Measurements from ENCODE around the gene SMOC2. TPM values are rescaled to one million over a fixed set of nuclear protein-coding genes. Genes with fewer than 3 reads are reported as not detected.

Gene SMOC2
- polyA plus RNA-seq, 3 donors, result not detected

DNA sequence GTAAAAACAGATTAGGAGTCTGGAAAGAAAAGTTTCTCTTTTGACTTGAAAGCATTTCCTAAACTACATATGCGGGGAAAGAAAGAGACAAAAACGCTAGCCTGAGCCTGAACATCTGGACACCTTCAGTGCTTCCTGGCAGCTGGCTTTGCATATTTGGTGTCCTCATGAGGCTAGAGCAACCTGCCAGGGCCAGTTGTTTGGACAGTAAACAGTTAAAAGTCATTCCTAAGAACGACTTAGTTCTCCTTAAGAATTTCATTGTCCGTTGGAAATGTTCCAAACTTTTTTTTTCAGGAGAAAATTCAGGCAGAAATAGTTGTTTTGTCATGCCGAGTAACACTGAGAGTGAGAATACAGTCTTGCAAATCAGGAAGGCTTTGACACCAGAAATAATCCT lies 199.8 kb downstream of the SMOC2 start:
- DNase-seq, result no peak
- H3K27me3 Mint-ChIP-seq (ENCODE audit: low read depth in 3 of 3), result peaks cover 0 to 6% (median 5%) of the 10 kb centered on the region in 3 donors
- H3K4me3 Mint-ChIP-seq, result no peak overlapping the region
- H3K4me2 ChIP-seq (replicated peaks; ENCODE audit: extremely low read depth, low read length, poor library complexity, severe bottlenecking), result no peak overlapping the region
- H3K9me3 ChIP-seq (replicated peaks in 1 of 2; ENCODE audit: control insufficient read depth in 1 of 2, insufficient read depth in 1 of 2, low read length in 2 of 2), result peaks cover 0 to 5% of the 10 kb centered on the region in 2 donors
- intact Hi-C loops (cut with micrococcal nuclease), result no loop called here
- H3K9me3 Mint-ChIP-seq, result peaks cover 0 to 5% (median 2%) of the 10 kb centered on the region in 7 donors
- WGBS (ENCODE audit: insufficient coverage), result 36% methylated on average over 4 of the region's 5 CpGs
- no peaks in the 10 kb centered on the region for H3K36me3 Mint-ChIP-seq
- no peaks in the 10 kb centered on the region for H4K20me1 ChIP-seq (ENCODE audit: insufficient read depth, low read length)
- H3K27ac Mint-ChIP-seq, result no peak overlapping the region
- no peak overlapping the region for H3K9ac ChIP-seq (ENCODE audit: insufficient read depth, low read length, poor library complexity, severe bottlenecking)
- H3K36me3 ChIP-seq (replicated peaks in 1 of 2; ENCODE audit: control insufficient read depth in 1 of 2, insufficient read depth in 2 of 2, low read length in 2 of 2), result no peaks in the 10 kb centered on the region
- no peaks in the 10 kb centered on the region for H3K27me3 ChIP-seq (ENCODE audit: control insufficient read depth in 2 of 2, insufficient read depth in 2 of 2, low read length in 2 of 2)
- H3K4me1 ChIP-seq (ENCODE audit: control insufficient read depth in 1 of 2, insufficient read depth in 2 of 2, low read length in 2 of 2), result no peaks in the 10 kb centered on the region
- H3K27ac ChIP-seq (ENCODE audit: low read depth in 1 of 2, low read length in 2 of 2), result no peak overlapping the region
- no peak overlapping the region for H3K4me3 ChIP-seq (replicated peaks in 1 of 3; ENCODE audit: low read depth in 2 of 3, low read length in 3 of 3)
- TF ChIP-seq, protein P1, sequence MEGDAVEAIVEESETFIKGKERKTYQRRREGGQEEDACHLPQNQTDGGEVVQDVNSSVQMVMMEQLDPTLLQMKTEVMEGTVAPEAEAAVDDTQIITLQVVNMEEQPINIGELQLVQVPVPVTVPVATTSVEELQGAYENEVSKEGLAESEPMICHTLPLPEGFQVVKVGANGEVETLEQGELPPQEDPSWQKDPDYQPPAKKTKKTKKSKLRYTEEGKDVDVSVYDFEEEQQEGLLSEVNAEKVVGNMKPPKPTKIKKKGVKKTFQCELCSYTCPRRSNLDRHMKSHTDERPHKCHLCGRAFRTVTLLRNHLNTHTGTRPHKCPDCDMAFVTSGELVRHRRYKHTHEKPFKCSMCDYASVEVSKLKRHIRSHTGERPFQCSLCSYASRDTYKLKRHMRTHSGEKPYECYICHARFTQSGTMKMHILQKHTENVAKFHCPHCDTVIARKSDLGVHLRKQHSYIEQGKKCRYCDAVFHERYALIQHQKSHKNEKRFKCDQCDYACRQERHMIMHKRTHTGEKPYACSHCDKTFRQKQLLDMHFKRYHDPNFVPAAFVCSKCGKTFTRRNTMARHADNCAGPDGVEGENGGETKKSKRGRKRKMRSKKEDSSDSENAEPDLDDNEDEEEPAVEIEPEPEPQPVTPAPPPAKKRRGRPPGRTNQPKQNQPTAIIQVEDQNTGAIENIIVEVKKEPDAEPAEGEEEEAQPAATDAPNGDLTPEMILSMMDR (IDR thresholded peaks at IDR 0.05), result no peak
- no peaks in the 10 kb centered on the region for H3K4me1 Mint-ChIP-seq
- H2AFZ ChIP-seq (ENCODE audit: insufficient read depth, low read depth, low read length, poor library complexity, severe bottlenecking), result no peak overlapping the region
- H3K79me2 ChIP-seq (ENCODE audit: insufficient read depth, low read length), result no peaks in the 10 kb centered on the region

DNA sequence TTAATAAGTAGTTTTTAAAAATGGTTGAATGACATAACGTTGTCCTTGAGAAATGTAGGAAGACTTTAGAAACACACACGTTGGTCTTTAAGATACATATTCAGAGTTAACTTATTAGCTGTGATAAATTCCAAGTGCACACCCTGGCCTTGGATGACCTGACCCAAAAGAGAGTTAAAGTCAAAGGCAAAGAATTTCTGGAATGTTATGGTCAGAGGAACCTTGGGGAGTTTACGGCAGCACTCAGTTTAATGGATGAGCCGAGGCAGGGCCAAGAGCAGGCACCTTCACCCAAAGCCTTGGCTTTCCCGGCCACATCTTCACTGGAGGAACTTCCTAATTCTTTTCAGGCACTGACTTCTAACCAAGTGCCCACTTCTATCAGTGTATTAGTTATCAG lies 200.5 kb downstream of the SMOC2 start:
- WGBS (ENCODE audit: insufficient coverage), result 100% methylated on average over 2 of the region's 5 CpGs
- H3K27me3 Mint-ChIP-seq (ENCODE audit: low read depth in 3 of 3), result peaks cover 0 to 7% (median 6%) of the 10 kb centered on the region in 3 donors

More for the DNA sequence above, 200.5 kb downstream of the SMOC2 start:
- Histone ChIP-seq H3K79me2 (ENCODE audit: insufficient read depth, low read length) (no peaks in the 10 kb centered on the region), H3K27me3 (ENCODE audit: control insufficient read depth in 2 of 2, insufficient read depth in 2 of 2, low read length in 2 of 2) (no peaks in the 10 kb centered on the region), H4K20me1 (ENCODE audit: insufficient read depth, low read length) (no peaks in the 10 kb centered on the region), H3K9me3 (replicated peaks in 1 of 2; ENCODE audit: control insufficient read depth in 1 of 2, insufficient read depth in 1 of 2, low read length in 2 of 2) (peaks cover 0 to 5% of the 10 kb centered on the region in 2 donors), H3K4me3 (replicated peaks in 1 of 3; ENCODE audit: low read depth in 2 of 3, low read length in 3 of 3) (no peak overlapping the region), H3K9ac (ENCODE audit: insufficient read depth, low read length, poor library complexity, severe bottlenecking) (no peak overlapping the region), H3K4me1 (ENCODE audit: control insufficient read depth in 1 of 2, insufficient read depth in 2 of 2, low read length in 2 of 2) (no peaks in the 10 kb centered on the region), H3K4me2 (replicated peaks; ENCODE audit: extremely low read depth, low read length, poor library complexity, severe bottlenecking) (no peak overlapping the region), H3K36me3 (replicated peaks in 1 of 2; ENCODE audit: control insufficient read depth in 1 of 2, insufficient read depth in 2 of 2, low read length in 2 of 2) (no peaks in the 10 kb centered on the region), H2AFZ (ENCODE audit: insufficient read depth, low read depth, low read length, poor library complexity, severe bottlenecking) (no peak overlapping the region), H3K27ac (ENCODE audit: low read depth in 1 of 2, low read length in 2 of 2) (no peak overlapping the region)
- TF ChIP-seq, protein P1 (IDR thresholded peaks at IDR 0.05), result no peak
- Mint-ChIP-seq H3K4me1 (no peaks in the 10 kb centered on the region), H3K36me3 (no peaks in the 10 kb centered on the region), H3K9me3 (peaks cover 0 to 3% (median 2%) of the 10 kb centered on the region in 7 donors), H3K4me3 (no peak overlapping the region), H3K27ac (no peak overlapping the region)
- intact Hi-C loops (cut with micrococcal nuclease), result no loop called here
- DNase-seq, result no peak

Measured in CD14-positive monocyte (primary cell).